ENCODE results near the gene WNT3A. TPM values are rescaled to one million over a fixed set of nuclear protein-coding genes. Genes with fewer than 3 reads are reported as not detected.

WNT3A gene
- total RNA-seq, 1 experiment from 2014 or later, result 0.24 TPM

- POLR2A ChIA-PET (ENCODE audit: unreplicated experiment), result interaction anchor here (0.5 to 0.9 kb wide), 6 partner anchors 21 to 306 kb away, joined by 3 to 5 read pairs (median 4); no protein-coding TSS in a partner anchor
- intact Hi-C loops (cut with micrococcal nuclease; ENCODE audit: unreplicated experiment), result loop anchor here (1.0 to 5.0 kb wide), 3 partner anchors 36 to 319 kb away; partner anchors contain the start of gene WNT3A
- peaks cover 42% of the 10 kb centered on the region for H4K20me1 ChIP-seq (ENCODE audit: insufficient read depth)
- no peaks in the 10 kb centered on the region for H3K9me3 ChIP-seq (ENCODE audit: insufficient read depth, low read depth)
- H3K36me3 ChIP-seq (ENCODE audit: low read depth), result peaks cover 17% of the 10 kb centered on the region
- peaks cover 34% of the 10 kb centered on the region; the same call in 1 of the 2 replicates for H3F3A ChIP-seq (ENCODE audit: insufficient read depth, low read depth)
- peak overlapping the region; percentile 100 for H3K4me2 ChIP-seq
- peak in 1 of 2 experiments; percentile 46 for DNase-seq
- H3K9me2 ChIP-seq (ENCODE audit: insufficient read depth), result no peaks in the 10 kb centered on the region
- H3K4me1 ChIP-seq (replicated peaks; ENCODE audit: insufficient read depth), result peaks cover 32% of the 10 kb centered on the region
- peak overlapping the region; percentile 100 for H3K4me3 ChIP-seq
- H2AFZ ChIP-seq, result peak overlapping the region; percentile 91
- peaks cover 72% of the 10 kb centered on the region for H3K79me2 ChIP-seq (ENCODE audit: low read depth)
- TF ChIP-seq CTCF (conservative IDR thresholded peaks at IDR 0.05) (no peak), EZH2 (IDR thresholded peaks at IDR 0.05; ENCODE audit: low read depth) (no peak)
- no TSS peak for BruUV-seq (replicated peaks)
- H3K27me3 ChIP-seq (ENCODE audit: insufficient read depth, low read depth), result no peaks in the 10 kb centered on the region
- CTCF ChIA-PET, result interaction anchor here (0.5 to 0.9 kb wide), 2 partner anchors 76 to 77 kb away, joined by 3 to 7 read pairs; no protein-coding TSS in a partner anchor
- H3K27ac ChIP-seq, result no peak overlapping the region
Observed at GRCh38 chr1:228081578-228082213, 74.9 kb downstream of the WNT3A start.

GRCh38 chr1:228082214-228082917 lies 75.6 kb downstream of the WNT3A start, which contains the start of gene ARF1:
TSS of gene ARF1 (plus strand) at chr1:228082708. CDS start at chr1:228097115, 14,407 bp downstream.
- Histone ChIP-seq H3K4me2 (peak within 1 kb of the TSS; percentile 100), H2AFZ (peak within 1 kb of the TSS; percentile 91), H3K4me3 (peak within 1 kb of the TSS; percentile 100), H3K27me3 (ENCODE audit: insufficient read depth, low read depth) (no peaks in the 10 kb centered on the region), H3K9me2 (ENCODE audit: insufficient read depth) (no peaks in the 10 kb centered on the region), H3K36me3 (ENCODE audit: low read depth) (peaks cover 17% of the 10 kb centered on the region), H3F3A (ENCODE audit: insufficient read depth, low read depth) (peaks cover 41% of the 10 kb centered on the region; the same call in 1 of the 2 replicates), H3K27ac (peak within 1 kb of the TSS; percentile 78), H3K4me1 (replicated peaks; ENCODE audit: insufficient read depth) (peaks cover 39% of the 10 kb centered on the region), H3K9me3 (ENCODE audit: insufficient read depth, low read depth) (no peaks in the 10 kb centered on the region), H3K79me2 (ENCODE audit: low read depth) (peaks cover 78% of the 10 kb centered on the region), H4K20me1 (ENCODE audit: insufficient read depth) (peaks cover 45% of the 10 kb centered on the region)
- POLR2A ChIA-PET (ENCODE audit: unreplicated experiment), result interaction anchor here (0.5 to 0.9 kb wide), 7 partner anchors 20 to 1143 kb away, joined by 3 to 5 read pairs (median 4); no protein-coding TSS in a partner anchor
- BruUV-seq (replicated peaks), result no TSS peak
- DNase-seq, result peak; percentile 70 to 95
- TF ChIP-seq CTCF (conservative IDR thresholded peaks at IDR 0.05) (no peak), EZH2 (IDR thresholded peaks at IDR 0.05; ENCODE audit: low read depth) (no peak)
- CTCF ChIA-PET, result interaction anchor here (0.5 to 0.9 kb wide), 2 partner anchors 76 to 77 kb away, joined by 3 to 10 read pairs; no protein-coding TSS in a partner anchor
- intact Hi-C loops (cut with micrococcal nuclease; ENCODE audit: unreplicated experiment), result loop anchor here (1.0 to 5.0 kb wide), 3 partner anchors 37 to 320 kb away; partner anchors contain the start of gene WNT3A
